Measurements from ENCODE around the gene TACC2. TPM values are rescaled to one million over a fixed set of nuclear protein-coding genes. Genes with fewer than 3 reads are reported as not detected.
"Not testable (repeated sequence)": the region's sequence is repeated elsewhere in the genome, so short reads cannot be mapped to it uniquely, and the experiment has no call there.

Gene TACC2
- total RNA-seq, 1 experiment from 2014 or later = 3.0 TPM

DNA sequence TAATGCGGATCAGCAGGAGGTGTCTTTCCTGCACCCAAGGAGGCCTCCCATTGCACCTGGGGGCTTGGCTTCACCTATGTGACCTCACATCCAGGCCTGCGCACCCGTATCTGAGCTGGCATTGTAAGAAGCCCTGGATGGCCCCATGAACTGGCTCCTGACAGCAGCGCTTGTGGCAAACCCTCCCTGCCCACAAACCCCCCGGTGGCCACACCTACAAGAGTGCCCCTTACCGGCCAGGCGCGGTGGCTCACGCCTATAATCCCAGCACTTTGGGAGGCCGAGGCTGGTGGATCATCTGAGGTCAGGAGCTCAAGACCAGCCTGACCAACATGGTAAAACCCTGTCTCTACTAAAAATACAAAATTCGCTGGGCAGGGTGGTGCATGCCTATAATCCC, 107.2 kb downstream of the TACC2 start:
- DNase-seq (ENCODE audit: low read depth, low spot score); in situ Hi-C loops (cut with HindIII; ENCODE audit: low pct_unique_long_range_greater_than_20kb, low sequenced_read_pairs): not testable (repeated sequence)

DNA sequence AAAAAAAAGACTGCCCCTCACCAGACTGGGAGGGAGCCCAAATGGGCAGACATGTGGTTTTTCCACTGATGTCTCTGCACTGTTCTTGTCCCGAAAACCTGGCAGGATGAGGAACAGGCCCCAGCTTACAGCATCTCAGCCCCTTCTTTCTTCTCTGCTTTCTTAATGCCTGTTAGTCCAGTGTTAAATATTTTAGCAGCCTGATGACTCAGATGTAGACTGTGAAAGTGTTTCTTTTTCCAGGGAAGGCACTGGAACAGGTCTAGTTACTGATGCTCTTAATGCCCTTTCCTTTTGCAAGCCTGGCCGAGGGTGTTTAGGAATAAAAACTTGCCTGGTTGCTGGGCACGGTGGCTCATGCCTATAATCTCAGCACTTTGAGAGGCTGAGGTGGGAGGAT, 107.7 kb downstream of the TACC2 start:
- in situ Hi-C loops (cut with HindIII; ENCODE audit: low pct_unique_long_range_greater_than_20kb, low sequenced_read_pairs) = no loop called here
- no peak for DNase-seq (ENCODE audit: low read depth, low spot score)

DNA sequence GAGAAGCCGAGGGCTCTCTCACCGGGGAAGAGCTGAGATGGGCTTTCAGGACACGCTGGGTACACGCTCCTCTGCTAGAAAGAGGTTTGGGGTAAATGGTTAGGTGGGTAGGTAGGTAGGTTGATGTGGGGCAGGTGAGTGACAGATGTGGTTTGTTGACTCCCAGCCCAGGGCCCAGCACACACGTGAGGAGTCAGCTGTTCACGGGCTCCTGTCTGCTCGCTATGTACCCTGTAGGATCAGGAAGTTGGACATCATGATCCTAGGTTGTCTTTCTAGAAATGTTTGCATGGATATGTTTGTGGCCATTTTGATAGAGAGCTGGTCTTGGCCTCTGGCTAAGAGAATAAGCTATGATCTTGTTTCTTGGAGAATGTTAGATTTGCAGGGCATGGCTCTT, 109.0 kb downstream of the TACC2 start:
- no peak for DNase-seq (ENCODE audit: low read depth, low spot score)
- in situ Hi-C loops (cut with HindIII; ENCODE audit: low pct_unique_long_range_greater_than_20kb, low sequenced_read_pairs) = no loop called here

DNA sequence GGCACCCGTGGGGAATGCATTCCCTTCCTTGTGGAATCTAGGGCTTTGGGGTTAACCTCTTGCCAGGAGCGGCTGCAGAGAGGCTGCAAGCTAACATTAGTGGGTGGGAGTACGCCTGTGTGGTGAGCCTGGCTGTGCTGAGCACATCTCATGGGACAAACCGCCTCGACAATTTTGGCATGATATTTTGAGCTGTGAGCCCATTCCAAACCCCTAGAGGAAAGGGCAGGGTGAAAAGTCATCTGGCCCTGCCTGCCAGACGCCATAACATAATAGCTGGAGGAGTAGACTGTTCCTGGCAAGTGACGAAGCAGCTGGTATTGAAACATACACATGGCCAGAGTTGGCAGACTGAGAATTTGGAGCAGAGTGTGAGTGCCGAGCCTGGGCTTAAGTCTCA, 110.0 kb downstream of the TACC2 start:
- DNase-seq (ENCODE audit: low read depth, low spot score) = no peak
- in situ Hi-C loops (cut with HindIII; ENCODE audit: low pct_unique_long_range_greater_than_20kb, low sequenced_read_pairs) = no loop called here

DNA sequence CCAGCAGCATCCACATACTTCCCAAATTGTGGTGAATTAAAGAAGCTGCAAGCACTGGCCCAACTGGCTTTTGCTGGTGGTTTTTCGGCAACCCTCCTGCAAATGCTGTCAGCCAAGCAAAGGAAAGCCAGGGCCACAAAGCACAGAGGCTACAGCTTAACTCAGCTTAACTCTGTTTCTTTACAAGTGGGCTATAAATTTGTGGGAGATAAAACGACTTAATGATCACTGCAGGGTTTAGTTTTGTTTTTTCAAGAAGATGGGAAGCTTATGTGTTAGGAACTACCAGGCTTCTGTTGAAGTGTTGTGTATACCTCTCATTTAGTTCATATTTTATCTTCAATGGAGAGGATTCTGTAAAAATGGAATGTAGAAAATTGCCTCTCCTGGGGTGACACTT, 110.6 kb downstream of the TACC2 start:
- no peak for DNase-seq (ENCODE audit: low read depth, low spot score)
- in situ Hi-C loops (cut with HindIII; ENCODE audit: low pct_unique_long_range_greater_than_20kb, low sequenced_read_pairs) = no loop called here

DNA sequence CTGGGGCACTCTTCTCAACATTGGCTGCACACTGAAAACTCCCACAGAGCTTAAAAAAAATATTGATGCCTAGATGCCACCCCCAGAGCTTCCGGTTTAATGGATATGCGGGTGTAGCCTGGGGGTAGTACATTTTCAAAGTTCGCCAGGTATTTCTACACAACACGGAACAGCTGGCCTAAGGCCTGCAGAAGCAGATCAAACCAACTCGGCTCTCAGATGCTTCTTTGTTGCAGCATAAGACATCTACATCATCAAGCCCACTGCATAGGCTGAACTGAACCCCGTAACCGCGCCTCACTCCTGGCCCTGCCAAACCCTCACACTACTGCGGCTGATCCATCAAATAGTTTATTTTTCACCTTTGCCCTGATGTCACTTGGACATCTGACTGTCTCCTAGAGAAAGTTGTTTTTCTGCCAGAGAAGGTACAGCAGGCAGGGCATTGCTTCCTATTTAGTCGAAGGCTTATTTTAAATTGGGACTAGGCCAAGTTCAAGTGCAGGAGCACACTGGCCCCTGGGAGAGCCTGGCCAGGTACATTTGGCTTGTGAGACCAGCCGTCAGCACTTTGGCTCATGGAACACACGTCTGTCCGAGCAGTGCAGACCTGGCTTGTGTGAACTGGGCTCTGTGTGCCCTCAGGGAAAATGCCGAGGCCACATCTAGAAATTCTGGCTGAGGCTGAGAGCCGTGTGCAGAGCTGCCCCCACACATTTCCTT, 113.3 kb downstream of the TACC2 start:
- in situ Hi-C loops (cut with HindIII; ENCODE audit: low pct_unique_long_range_greater_than_20kb, low sequenced_read_pairs) = no loop called here

DNA sequence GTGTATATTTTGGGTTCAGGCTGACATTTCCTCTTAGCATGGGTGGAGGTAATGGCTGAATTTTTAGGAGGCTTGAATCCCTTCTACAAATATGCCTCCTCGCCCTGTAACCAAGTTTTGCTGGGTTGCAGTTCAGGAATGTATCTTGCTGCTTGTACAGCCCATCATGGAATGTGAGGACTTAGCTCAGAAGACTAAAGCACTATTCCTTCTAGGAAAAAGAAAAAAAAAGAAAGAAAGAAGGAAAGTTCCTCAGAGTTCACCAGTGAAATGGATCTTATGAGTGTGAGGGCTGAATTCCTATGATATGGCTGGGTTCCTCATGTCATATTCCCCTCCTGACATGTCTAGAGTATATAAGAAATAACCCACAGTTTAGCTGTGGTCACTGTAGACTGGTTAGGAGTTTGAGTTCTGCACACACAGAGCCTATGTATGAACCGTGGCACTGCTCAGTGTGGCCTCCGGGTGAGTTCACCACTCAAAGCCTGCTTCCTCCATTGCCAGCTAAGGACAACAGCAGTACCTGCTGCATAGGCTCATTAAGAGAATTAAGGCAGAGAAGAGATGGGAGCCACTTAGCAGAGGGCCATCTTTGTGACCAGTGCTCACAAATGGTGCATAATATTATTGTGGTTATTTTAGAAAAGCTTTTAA, 114.0 kb downstream of the TACC2 start:
- no peak for DNase-seq (ENCODE audit: low read depth, low spot score)
- in situ Hi-C loops (cut with HindIII; ENCODE audit: low pct_unique_long_range_greater_than_20kb, low sequenced_read_pairs) = no loop called here

More for the DNA sequence above, 113.3 kb downstream of the TACC2 start:
- DNase-seq (ENCODE audit: low read depth, low spot score) = no peak

DNA sequence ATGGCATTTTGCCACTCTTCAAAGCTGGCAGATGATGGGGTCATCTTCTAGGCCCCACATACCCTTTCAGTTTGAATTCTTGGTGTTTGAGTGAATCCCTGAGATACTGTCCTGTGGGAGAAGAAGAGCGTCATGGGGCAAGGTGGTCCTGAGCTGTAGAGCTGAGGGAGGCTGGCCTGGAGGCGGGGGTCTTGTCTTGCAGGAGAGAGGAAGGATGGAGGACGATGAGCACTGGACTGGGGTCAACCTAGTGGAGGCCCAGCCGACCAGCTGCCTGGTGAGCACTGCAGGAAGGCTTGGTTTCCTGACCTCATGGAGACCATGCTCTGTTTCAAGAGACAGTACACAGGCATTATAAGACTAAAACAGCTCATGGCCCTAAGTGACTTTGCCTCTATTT, 114.6 kb downstream of the TACC2 start:
- in situ Hi-C loops (cut with HindIII; ENCODE audit: low pct_unique_long_range_greater_than_20kb, low sequenced_read_pairs) = no loop called here

DNA sequence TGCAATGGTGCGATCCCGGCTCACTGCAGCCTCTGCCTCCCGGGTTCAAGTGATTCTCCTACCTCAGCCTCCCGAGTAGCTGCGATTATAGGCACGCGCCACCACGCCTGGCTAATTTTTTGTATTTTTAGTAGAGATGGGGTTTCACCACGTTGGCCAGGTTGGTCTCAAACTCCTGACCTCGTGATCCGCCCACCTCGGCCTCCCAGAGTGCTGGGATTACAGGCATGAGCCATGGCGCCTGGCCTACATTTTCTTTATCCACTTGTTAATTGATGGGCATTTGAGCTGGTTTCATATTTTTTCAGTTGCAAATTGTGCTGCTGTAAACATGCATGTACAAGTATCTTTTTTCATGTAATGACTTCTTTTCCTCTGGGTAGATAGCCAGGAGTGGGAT, 119.8 kb downstream of the TACC2 start:
- in situ Hi-C loops (cut with HindIII; ENCODE audit: low pct_unique_long_range_greater_than_20kb, low sequenced_read_pairs); DNase-seq (ENCODE audit: low read depth, low spot score): not testable (repeated sequence)

More for the DNA sequence above, 114.6 kb downstream of the TACC2 start:
- no peak for DNase-seq (ENCODE audit: low read depth, low spot score)

DNA sequence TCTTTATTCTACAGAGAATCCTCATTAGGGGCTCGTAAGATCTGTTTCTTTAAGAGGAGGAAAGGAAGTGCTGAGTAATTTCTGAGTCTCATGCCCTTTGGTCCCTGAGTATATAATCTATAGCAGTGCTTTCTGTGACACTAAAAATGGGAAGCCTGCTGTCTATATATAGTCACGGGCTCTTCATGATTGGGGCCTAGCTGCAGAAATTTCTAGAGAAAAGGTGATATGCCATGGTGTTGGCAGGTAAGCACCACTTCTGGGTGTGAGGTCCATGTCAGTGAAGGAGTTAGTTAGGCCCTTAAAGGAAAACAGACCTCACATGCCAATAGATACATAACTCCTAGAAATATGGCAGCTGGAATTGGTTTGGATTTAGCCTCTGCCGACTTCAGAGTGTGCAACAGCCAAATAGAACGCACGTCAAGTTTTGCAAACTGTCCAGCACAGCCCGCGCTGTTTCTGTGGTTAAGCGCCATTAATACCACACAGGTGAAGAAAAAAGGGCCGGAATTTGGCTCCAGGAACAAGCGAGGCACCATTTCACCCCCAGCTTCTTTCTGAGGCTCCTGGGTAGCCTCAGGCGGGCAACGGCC, 123.2 kb downstream of the TACC2 start:
- DNase-seq (ENCODE audit: low read depth, low spot score) = peak; percentile 11
- in situ Hi-C loops (cut with HindIII; ENCODE audit: low pct_unique_long_range_greater_than_20kb, low sequenced_read_pairs) = no loop called here

DNA sequence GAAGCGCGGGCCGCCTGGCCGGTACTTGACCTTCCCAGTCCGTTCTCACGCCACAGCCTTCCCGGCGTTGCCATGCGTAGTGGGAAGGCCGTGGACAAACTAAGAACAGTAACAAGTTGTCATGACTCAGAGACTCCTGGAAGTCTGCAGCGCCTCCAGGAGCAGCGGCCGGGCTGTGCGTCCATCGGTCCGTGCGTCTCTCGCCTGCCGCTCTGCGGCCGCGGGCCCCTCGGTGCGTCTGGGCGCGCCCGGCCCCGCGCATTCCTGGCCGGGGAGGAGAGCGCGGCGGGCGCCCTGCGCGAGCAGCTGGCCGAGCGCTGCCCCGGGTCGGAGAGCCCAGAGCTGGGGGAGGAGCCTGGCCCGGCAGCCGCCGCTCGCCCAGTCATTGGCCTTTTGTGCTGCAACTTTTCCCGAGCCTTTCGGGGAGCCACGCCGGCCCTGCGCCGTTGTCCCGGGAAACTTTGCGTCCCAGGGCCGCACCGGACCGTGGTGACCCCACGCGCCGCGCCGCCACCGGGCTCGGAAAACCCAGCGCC, 123.7 kb downstream of the TACC2 start:
- in situ Hi-C loops (cut with HindIII; ENCODE audit: low pct_unique_long_range_greater_than_20kb, low sequenced_read_pairs) = no loop called here
- DNase-seq (ENCODE audit: low read depth, low spot score) = peak; percentile 87

DNA sequence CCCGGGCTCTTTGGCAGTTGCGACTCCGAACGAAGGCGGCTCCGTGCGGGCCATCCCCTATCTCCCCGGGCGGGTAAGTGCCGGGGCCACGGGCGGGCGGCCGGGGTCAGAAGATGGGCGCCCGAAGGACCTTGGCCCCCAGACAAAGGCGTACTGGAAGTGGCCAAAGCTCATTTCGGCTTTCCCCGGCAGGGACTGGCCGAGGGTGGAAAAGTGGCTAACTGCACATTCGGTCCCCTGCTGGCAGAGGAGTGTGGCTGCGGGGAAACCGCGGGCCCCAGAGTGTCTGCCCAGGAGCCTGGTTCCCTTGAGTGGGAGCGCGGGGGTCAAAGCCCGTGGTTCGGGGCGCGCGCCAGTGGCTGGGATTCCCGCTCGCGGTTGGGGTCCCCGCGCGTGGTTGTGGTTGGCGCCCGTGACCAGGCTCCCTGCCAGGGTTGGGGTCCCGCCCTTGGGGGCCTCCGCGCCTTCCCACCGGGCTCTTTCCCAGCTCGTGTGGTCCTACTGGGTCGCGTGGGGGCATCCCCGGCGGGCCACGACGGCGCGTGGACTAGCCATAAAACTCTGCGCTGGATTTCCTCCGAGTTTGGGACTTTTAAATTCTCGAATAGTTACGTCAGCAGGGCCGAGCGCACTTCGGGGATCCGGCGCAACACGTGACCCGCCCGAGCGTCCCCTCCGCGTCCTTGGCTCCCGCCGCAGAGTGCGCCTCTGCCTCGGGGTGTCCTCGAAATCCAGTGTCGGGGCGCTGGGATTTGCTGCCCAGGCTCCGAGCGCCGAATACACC, 124.4 kb downstream of the TACC2 start:
- peak; percentile 65 for DNase-seq (ENCODE audit: low read depth, low spot score)
- in situ Hi-C loops (cut with HindIII; ENCODE audit: low pct_unique_long_range_greater_than_20kb, low sequenced_read_pairs) = no loop called here

DNA sequence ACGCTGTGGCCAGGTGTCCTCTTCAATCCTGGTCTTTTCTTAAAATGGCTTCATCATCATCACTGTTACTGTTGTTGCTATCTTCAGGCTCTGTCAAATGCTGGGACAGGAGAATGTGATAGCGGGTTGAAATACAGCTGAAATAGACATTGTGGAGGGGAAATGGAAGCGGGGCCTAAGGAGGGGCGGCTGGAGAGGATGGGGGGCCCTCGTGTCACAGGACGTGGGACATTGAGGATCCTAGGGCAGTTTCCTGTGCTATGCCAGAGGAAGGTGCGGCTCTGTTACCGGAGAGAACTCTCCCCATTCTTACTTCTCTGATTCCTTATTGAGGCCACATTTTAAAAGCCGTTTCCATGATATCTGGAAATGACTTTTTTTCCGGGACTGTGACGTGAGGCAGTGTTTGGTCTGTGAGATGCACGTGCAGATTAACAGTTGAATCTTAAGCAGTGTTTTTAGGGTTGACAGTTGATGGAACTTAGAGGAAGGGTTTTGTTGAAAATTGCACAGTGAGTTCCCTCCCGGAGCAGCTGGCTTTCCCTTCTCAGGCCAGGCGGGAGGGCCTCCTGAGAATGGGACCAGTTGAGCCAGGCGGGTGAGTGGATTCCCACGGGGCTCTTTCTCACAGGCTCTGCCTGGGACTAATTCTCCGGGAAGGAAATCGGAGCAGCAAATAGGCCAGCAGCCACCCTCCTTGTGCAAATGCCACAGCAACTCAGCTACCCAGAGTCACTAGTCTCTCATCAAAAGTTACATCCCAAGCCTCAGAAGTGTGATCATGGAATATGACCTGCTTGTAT, 125.2 kb downstream of the TACC2 start:
- DNase-seq (ENCODE audit: low read depth, low spot score) = no peak
- in situ Hi-C loops (cut with HindIII; ENCODE audit: low pct_unique_long_range_greater_than_20kb, low sequenced_read_pairs) = no loop called here

DNA sequence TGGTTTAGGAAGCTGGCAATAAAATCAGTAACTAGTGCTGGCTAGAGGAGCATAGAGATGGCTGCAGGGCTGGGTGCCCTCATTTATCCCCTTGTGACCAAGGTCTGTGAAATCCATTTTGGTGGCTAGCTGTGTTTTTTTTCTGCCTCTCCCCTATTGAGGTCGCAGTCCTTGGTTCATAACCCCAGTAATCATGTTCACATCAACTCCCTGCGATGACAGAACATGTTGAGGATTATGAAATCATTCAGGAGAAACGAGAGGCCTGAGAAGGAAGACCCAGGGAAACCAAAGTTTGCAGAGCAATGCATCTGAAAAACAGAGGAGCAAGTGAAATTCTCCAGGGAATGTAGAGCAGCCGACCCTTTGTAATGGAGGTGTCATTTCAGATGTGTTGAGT, 126.9 kb downstream of the TACC2 start:
- in situ Hi-C loops (cut with HindIII; ENCODE audit: low pct_unique_long_range_greater_than_20kb, low sequenced_read_pairs) = no loop called here
- DNase-seq (ENCODE audit: low read depth, low spot score) = no peak

DNA sequence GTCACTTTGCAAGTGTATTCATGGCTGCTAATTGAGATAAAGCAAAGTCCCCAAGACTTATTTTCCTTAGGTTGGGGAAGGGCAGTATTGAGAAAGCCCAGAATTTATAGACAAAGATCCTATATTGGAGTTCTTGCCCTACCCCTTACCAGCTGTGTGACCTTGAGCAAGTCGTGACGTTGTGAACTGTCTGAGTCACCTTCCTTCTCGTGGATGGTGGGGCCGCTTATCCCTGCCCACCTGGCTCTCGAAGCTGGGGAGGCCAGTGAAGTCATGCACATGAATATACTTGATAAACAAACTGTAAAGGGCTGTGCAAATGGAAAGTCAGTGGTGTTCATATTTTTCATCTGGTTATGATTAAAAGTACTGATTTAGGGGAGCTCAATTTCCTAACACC, 127.4 kb downstream of the TACC2 start:
- in situ Hi-C loops (cut with HindIII; ENCODE audit: low pct_unique_long_range_greater_than_20kb, low sequenced_read_pairs) = no loop called here
- DNase-seq (ENCODE audit: low read depth, low spot score) = no peak

DNA sequence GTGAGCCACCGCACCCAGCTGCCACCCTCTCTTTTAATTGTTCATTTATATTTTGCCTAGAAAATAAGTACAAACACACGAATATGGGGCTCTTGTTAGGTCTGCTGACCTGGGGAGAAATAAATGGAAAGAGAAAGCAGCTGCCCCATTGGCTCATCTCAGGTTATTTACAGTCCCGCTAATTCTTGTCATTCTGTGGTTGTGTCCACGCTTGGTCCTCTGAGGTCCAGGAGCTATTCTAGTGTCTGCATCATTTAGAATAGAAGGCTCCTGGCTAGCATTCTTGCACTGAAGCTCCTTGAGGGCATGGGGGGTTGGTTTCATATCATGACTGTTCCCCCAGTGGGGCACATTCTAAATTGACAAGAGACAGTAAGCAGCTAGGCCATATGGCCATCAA, 128.5 kb downstream of the TACC2 start:
- in situ Hi-C loops (cut with HindIII; ENCODE audit: low pct_unique_long_range_greater_than_20kb, low sequenced_read_pairs) = no loop called here
- no peak for DNase-seq (ENCODE audit: low read depth, low spot score)

DNA sequence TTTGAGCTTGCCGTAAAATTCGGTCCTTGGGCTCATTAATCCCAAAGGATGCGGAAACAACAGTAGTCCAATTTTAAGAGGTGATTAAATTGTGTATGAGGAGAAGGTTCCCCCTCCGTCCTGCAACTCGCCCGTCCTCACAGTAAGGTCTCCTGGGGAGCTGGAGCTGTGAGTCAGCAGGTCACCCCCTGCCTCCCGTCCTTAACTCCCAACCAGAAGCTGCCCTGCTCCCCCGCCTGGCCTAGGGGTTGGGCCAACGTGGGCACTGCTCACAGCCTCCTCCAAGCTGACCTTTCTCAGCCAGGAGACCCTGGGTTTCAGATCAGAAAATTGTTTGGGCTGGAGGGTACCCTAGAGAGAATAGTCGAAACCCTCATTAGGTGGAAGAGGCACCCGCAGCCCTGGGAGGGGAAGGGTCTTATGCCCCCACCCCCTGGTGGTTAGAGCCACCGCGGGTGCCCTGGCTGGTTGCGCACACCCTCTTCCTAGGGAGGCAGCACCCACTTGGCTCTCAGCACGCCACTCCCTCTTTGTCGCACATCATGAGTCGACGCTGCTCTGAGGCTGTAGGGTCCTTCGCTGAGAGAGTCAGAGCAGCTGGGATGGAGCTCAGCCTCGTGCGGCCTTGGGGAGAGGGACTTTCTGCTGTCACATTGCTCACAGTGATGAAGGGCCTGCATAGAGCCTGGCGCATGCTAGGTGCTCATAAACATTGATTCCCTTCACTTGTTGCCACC, 131.2 kb downstream of the TACC2 start:
- in situ Hi-C loops (cut with HindIII; ENCODE audit: low pct_unique_long_range_greater_than_20kb, low sequenced_read_pairs) = no loop called here
- DNase-seq (ENCODE audit: low read depth, low spot score) = no peak

Data from SK-MEL-5 (cell line).